ENCODE measurements around the gene VPS26C. TPM values are rescaled to one million over a fixed set of nuclear protein-coding genes. Genes with fewer than 3 reads are reported as not detected.

VPS26C gene
- total and polyA plus RNA-seq, 2 of the 13 experiments (the other 11 are each of a cell fraction or from before 2014, with no cell fraction given) = 30.3 to 39.7 TPM

GRCh38 chr21:37219761-37220432 lies 47.2 kb downstream of the VPS26C start (continued):
- TF ChIP-seq YY1 (IDR thresholded peaks at IDR 0.05; ENCODE audit: insufficient read depth, insufficient replicate concordance, low read depth, low read length) (no peak), PBX2 (CRISPR knock-in tag; IDR thresholded peaks at IDR 0.05) (no peak), ZBED4 (CRISPR knock-in tag; IDR thresholded peaks at IDR 0.05; ENCODE audit: borderline replicate concordance) (no peak), GTF2F1 (IDR thresholded peaks at IDR 0.05; ENCODE audit: low read length) (no peak), ZNF83 (CRISPR knock-in tag; IDR thresholded peaks at IDR 0.05; ENCODE audit: borderline replicate concordance) (no peak), FOXP1 (IDR thresholded peaks at IDR 0.05) (no peak), FOXP1 (CRISPR knock-in tag; IDR thresholded peaks at IDR 0.05) (no peak), ZNF460 (CRISPR knock-in tag; IDR thresholded peaks at IDR 0.05; ENCODE audit: borderline replicate concordance) (no peak), ZSCAN20 (CRISPR knock-in tag; IDR thresholded peaks at IDR 0.05; ENCODE audit: borderline replicate concordance) (no peak), TBX2 (CRISPR knock-in tag; IDR thresholded peaks at IDR 0.05; ENCODE audit: borderline replicate concordance) (no peak), ZNF263 (CRISPR knock-in tag; IDR thresholded peaks at IDR 0.05) (no peak), ZNF501 (CRISPR knock-in tag; IDR thresholded peaks at IDR 0.05) (no peak), NFRKB (IDR thresholded peaks at IDR 0.05) (no peak), RFXAP (CRISPR knock-in tag; IDR thresholded peaks at IDR 0.05; ENCODE audit: borderline replicate concordance) (no peak), ZNF646 (CRISPR knock-in tag; IDR thresholded peaks at IDR 0.05) (0 out of 2 replicates have a peak, but pooled peaks have one; percentile 3), ZNF34 (CRISPR knock-in tag; IDR thresholded peaks at IDR 0.05; ENCODE audit: borderline replicate concordance) (no peak), RAD51 (IDR thresholded peaks at IDR 0.05; ENCODE audit: borderline replicate concordance) (no peak), MTF1 (CRISPR knock-in tag; IDR thresholded peaks at IDR 0.05) (no peak), SMAD1 (CRISPR knock-in tag; IDR thresholded peaks at IDR 0.05; ENCODE audit: borderline replicate concordance, low read depth) (no peak), ZNF160 (CRISPR knock-in tag; IDR thresholded peaks at IDR 0.05) (0 out of 2 replicates have a peak, but pooled peaks have one; percentile 25)

Measured in HepG2 (cell line).